ENCODE results near the gene IGLL1.

- TF ChIP-seq CTCF (IDR thresholded peaks at IDR 0.05; ENCODE audit: insufficient read depth, low read length) = no peak
- no peak for TF ChIP-seq POLR2AphosphoS5 (IDR thresholded peaks at IDR 0.05; ENCODE audit: low read depth)
- TF ChIP-seq GABPA (IDR thresholded peaks at IDR 0.05; ENCODE audit: low read depth) = no peak
- no peak for TF ChIP-seq SPI1 (IDR thresholded peaks at IDR 0.05; ENCODE audit: borderline replicate concordance, low read depth)
Measured at GRCh38 chr22:23571486-23571885, 8.6 kb downstream of the IGLL1 start.
